ENCODE measurements around the gene CC2D1A.

The CC2D1A gene

GRCh38 chr19:13877303-13877702 lies 28.7 kb upstream of the CC2D1A start:
- DNase-seq (ENCODE audit: low read depth in 2 of 2): no peak

GRCh38 chr19:13880059-13881043 lies 25.6 kb upstream of the CC2D1A start:
- DNase-seq (ENCODE audit: low read depth in 2 of 2): peak; percentile 97

DNA sequence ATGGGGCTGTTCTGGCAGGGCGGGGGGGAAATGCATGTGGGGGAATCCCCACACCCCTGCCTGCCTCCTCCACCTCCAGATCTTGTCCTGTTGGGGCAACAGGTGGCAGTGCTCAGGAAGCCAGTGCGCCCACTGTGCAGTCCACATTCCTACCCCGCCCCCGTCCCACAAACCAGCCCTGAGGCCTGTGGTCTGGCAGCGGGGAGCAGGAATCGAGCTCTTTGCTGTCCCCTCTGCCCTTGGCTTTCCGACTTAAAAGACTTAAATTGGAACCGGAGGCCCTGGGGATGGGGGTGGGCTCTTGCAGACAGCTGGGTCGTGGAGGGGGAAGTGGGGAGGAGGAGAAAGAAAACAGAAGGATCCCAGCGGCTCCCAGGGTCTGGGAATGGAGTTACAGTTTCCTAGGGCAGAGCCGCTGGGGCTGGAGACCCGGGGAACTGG lies 24.7 kb upstream of the CC2D1A start:
- DNase-seq (ENCODE audit: low read depth in 2 of 2): no peak

GRCh38 chr19:13881692-13882418 lies 24.1 kb upstream of the CC2D1A start:
- DNase-seq (ENCODE audit: low read depth in 2 of 2): no peak

DNA sequence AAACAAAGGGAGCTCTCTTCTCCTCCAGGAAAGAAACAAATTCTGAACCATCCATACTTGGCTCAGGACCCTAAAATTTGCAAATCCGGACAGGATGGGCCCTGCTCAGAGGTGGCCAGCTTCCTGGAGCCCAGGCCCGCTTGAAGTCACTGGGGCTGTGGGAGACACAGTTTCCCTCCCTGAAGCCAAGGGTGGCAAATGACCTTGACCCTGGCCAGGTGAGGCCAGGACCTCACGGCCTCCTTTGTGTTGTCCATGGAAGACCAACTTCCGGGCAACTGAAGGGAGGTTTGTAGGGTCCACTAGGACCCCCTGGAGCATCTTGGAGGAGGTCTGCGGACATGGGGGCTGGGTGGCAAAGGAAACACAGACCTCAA lies 23.6 kb upstream of the CC2D1A start:
- no peak for DNase-seq (ENCODE audit: low read depth in 2 of 2)

- DNase-seq (ENCODE audit: low read depth in 2 of 2): no peak
Observed at GRCh38 chr19:13882836-13883235, 23.2 kb upstream of the CC2D1A start.

DNA sequence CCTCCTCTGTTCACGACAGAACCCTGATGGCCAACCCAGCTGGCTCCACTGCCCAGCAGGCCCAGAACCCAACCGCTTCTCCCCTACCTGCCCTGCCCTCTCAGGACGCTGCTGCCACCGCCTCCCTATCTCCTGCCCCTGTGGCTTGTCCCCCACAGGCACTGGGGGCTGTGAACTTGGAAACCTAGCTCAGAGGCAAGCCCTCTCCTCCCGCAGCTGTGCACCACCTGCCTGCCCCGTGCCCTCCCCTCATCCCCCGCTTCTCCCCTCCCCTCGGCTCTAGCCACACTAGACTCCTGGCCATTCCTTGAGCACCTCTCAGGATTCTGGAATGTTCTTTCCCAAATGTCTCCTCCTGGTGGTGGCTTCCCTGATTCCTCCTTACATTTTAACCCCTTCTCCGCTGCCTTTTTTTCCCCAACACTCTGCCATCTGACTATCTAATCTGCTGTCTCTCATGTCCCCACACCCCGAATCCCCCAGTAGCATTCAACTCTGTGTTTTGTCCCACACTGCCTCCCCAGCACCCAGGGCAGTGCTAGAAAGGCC lies 22.4 kb upstream of the CC2D1A start:
- DNase-seq (ENCODE audit: low read depth in 2 of 2): no peak

DNA sequence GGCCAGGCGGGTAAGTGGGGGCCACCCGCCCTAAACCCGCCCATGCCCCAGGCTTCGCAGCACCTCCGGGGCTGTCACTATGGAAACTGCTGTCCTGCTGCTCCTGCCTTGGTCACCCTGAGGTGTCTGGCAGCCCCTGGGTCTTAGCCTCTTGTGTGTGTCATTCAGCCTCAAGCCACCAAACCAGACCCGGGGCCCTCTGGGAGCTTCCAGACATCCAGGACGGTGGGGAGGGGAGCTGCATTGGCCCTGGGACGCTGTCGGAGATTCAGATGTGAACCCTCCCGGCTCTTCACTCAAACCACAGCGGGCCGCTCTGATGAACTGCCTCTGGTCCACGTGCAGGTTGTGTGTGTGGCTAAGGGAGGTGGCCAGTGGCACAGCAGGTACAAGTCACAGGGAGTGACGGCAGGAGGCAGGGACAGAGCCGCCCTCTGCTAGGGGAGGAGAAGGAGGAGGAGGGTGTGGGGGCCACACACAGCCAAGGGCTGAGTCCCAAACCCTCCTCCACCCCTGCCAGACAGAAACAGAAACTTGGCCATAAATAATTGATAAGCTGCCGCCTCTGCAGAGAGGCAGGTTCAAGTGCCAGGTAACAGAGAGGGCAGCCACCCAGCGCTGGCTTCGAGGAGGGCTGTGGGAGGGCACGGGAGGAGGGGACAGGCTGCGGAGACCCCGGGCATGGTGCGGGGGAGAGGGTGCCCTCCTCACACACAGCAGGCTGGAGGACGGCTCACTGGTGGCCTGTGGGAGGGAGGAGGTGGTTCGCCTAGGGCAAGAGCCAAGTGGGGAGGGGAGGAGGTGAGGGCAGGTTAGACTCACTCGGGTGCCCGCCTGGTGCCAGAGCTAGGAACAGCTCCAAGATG lies 21.0 kb upstream of the CC2D1A start:
- DNase-seq (ENCODE audit: low read depth in 2 of 2): no peak

GRCh38 chr19:13885826-13886365 lies 20.1 kb upstream of the CC2D1A start:
- no peak for DNase-seq (ENCODE audit: low read depth in 2 of 2)

- DNase-seq (ENCODE audit: low read depth in 2 of 2): peak in 1 of 2 donors; percentile 45
Observed at GRCh38 chr19:13887018-13887436, 19.0 kb upstream of the CC2D1A start.

DNA sequence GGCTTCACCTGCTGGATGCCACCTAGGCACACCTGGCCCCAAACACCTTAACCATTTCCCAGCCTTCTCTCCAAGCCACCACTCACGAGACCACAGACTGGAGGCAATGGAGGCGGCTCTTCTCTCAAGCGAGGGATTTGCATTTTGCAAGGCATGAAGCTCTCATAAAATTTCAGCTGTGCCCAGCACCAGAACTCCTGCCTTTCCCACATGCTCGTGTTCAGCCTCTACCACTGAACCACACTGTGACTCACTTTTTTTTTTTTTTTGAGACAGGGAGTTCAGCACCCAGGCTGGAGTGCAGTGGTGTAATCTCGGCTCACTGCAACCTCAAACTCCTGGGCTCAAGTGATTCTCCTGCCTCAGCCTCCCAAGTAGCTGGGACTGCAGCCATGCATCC lies 18.5 kb upstream of the CC2D1A start:
- DNase-seq (ENCODE audit: low read depth in 2 of 2): no peak

DNA sequence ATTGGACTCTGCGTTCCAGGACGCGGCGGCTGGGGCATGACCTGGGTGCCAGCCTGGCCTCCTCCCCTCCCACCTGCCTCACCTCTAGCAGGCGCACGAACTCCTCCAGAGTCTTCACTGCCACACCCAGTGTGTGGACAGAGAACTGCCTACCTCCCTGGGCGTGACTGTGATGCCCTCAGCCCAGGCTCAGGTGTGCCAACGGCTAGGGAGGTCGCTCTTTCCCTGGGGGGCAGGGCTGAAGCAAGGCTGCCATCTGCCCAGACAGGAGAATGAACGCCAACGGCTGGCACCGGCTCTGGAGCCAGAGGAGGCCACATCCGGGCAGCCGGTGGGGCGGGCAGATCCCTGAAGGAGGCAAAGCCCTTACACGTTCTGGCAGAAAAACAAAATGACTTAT lies 17.7 kb upstream of the CC2D1A start:
- DNase-seq (ENCODE audit: low read depth in 2 of 2): no peak

GRCh38 chr19:13890136-13890535 lies 15.9 kb upstream of the CC2D1A start:
- DNase-seq (ENCODE audit: low read depth in 2 of 2): no peak

GRCh38 chr19:13892870-13893269 lies 13.1 kb upstream of the CC2D1A start:
- DNase-seq (ENCODE audit: low read depth in 2 of 2): no peak

DNA sequence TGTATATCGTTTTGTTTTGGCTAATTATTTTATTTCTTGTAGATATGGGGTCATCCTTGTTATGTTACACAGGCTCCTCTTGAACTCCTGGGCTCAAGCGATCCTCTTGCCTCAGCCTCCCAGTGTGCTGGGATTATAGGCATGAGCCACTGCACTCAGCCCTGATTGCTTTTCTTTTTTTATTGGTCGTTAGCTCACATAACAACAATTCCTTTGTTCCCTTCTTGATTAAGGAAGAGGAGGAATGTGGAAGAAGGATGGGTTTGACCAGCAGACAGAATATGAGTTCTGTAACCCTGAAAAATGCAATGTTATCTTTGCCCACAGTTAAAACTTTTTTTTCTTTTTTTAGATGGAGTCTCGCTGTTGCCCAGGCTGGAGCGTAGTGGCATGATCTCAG lies 11.4 kb upstream of the CC2D1A start:
- DNase-seq (ENCODE audit: low read depth in 2 of 2): no peak

- DNase-seq (ENCODE audit: low read depth in 2 of 2): no peak
Observed at GRCh38 chr19:13896227-13896626, 9.8 kb upstream of the CC2D1A start.

- DNase-seq (ENCODE audit: low read depth in 2 of 2): no peak
Observed at GRCh38 chr19:13899393-13899792, 6.6 kb upstream of the CC2D1A start.

GRCh38 chr19:13899912-13900584 lies 6.0 kb upstream of the CC2D1A start:
- DNase-seq (ENCODE audit: low read depth in 2 of 2): no peak

DNA sequence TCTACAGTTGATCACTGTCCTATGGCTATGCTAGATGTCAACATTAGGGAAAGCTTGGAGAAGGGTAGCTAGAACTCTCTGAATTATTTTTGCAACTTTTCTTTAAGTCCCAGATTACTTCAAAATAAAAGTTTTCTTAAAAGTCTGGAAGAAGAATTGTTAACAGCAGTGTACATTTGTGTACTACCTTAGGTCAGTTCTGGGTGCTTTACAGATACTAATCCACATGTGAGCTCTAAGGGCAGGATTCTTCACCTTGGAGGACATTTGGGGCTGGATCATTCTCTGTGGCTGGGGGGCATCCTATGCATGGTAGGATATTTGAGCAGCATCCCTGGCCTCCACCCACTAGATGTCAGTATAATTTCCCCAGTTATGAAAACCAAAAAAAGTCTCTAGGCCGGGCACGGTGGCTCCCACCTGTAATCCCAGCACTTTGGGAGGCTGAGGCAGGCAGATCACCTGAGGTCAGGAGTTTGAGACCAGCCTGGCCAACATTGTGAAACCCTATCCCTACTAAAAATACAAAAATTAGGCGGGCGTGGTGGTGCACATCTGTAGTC lies 2.9 kb upstream of the CC2D1A start:
- DNase-seq (ENCODE audit: low read depth in 2 of 2): no peak

DNA sequence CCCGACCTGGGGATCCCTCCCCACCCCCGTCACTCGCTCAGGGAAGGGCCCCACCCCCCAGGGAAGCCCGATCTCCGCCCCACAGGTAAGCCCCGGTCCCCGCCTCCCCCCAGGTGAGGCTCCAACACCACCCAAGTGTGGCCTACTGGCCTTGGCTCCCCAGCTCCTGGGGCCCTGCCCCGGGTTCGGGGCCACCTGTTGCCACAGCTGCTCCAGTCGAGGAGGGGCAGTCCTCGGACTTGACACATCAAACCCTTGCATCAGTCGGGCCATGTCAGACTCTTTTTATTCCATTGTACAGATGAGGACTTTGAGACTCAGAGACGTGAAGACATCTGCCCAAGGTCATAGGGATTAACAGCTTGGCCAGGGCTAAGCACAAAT lies 512 bp downstream of the CC2D1A start:
- no peak for DNase-seq (ENCODE audit: low read depth in 2 of 2)

All from stimulated activated CD8-positive, alpha-beta memory T cell treated with anti-CD3 and anti-CD28 coated beads, Interleukin-15, amount 100 ng/mL, for 48 hours (primary cell).